Caco-2 (cell line): ENCODE data around the gene LRRC2. TPM values are rescaled to one million over a fixed set of nuclear protein-coding genes. Genes with fewer than 3 reads are reported as not detected.

ENCODE experiments used
- BruUV-seq: library from RNA; stranded (reverse); fragments of 400-500 nt; replicated peaks from 2 replicates; lab custom pipeline; 2021; lab: Mats Ljungman, UMichigan
- CTCF ChIA-PET: fragments of 300-600 bp; sonication (Branson Sonifier 250); formaldehyde crosslinking; loops from one replicate; lab custom pipeline; 2022; ENCODE audit warnings: antibody characterized with exemption; lab: Charles Lee
- POLR2A ChIA-PET: fragments of 300-600 bp; sonication (Branson Sonifier 250); formaldehyde crosslinking; loops from one replicate; lab custom pipeline; 2022; ENCODE audit warnings: antibody characterized with exemption; lab: Charles Lee
- DNase-seq, 2 experiments: peaks; one replicate each; pipeline versions ENCODE4 v3.0.0 to v3.0.0-alpha.2; 2020 to 2022
- H3K27me3 ChIP-seq: replicated peaks from 2 replicates; pipeline ENCODE4 v1.6.0; 2011; ENCODE audit warnings: low read length; ENCODE audit not compliant: control insufficient read depth, insufficient read depth
- H3K36me3 ChIP-seq: 2 replicates; pipeline ENCODE4 v1.5.1; 2011; ENCODE audit warnings: low read length; ENCODE audit not compliant: control insufficient read depth, insufficient read depth
- H3K4me1 ChIP-seq: fragments of 250-450 bp; sonication (Bioruptor Pico); 2 replicates; pipeline ENCODE4 v1.5.1; 2020; ENCODE audit warnings: mild to moderate bottlenecking
- H3K4me3 ChIP-seq: 2 replicates; pipeline ENCODE4 v1.5.1; 2011; ENCODE audit warnings: low read depth, mild to moderate bottlenecking, control low read depth, low read length
- H3K9me3 ChIP-seq: fragments of 250-450 bp; sonication (Bioruptor Pico); 2 replicates; pipeline ENCODE4 v1.5.1; 2020; ENCODE audit warnings: mild to moderate bottlenecking, moderate library complexity
- H3K27ac Mint-ChIP-seq: one replicate; pipeline ENCODE4 v1.8.0; 2022; ENCODE audit warnings: mixed read lengths; ENCODE audit not compliant: unreplicated experiment
- H3K27me3 Mint-ChIP-seq: one replicate; pipeline ENCODE4 v1.8.0; 2022; ENCODE audit warnings: mixed read lengths; ENCODE audit not compliant: insufficient read depth, unreplicated experiment
- H3K36me3 Mint-ChIP-seq: one replicate; pipeline ENCODE4 v1.8.0; 2022; ENCODE audit warnings: mild to moderate bottlenecking, mixed read lengths; ENCODE audit not compliant: insufficient read depth, unreplicated experiment
- H3K4me1 Mint-ChIP-seq: one replicate; pipeline ENCODE4 v1.8.0; 2022; ENCODE audit warnings: low read depth, mixed read lengths; ENCODE audit not compliant: unreplicated experiment
- H3K4me3 Mint-ChIP-seq: one replicate; pipeline ENCODE4 v1.8.0; 2022; ENCODE audit warnings: mild to moderate bottlenecking, moderate library complexity, mixed read lengths; ENCODE audit not compliant: unreplicated experiment
- H3K9me3 Mint-ChIP-seq: one replicate; pipeline ENCODE4 v1.8.0; 2022; ENCODE audit warnings: mixed read lengths; ENCODE audit not compliant: unreplicated experiment
- CTCF ChIP-seq, 2 experiments: fragments of 200-600 bp in 1 of 2; IDR thresholded peaks; 1 replicate in 1 of 2; 2 replicates in 1 of 2; pipeline versions ENCODE4 v1.5.1 to v1.8.0; 2011 to 2022; ENCODE audit warnings: antibody characterized with exemption in 1 of 2, control low read depth in 1 of 2, inconsistent platforms in 1 of 2, low read depth in 1 of 2, low read length in 1 of 2, mild to moderate bottlenecking in 1 of 2, moderate library complexity in 1 of 2; ENCODE audit not compliant: insufficient read depth in 1 of 2, severe bottlenecking in 1 of 2, unreplicated experiment in 1 of 2
- intact Hi-C: fragments of 100-400 bp; cut with micrococcal nuclease; formaldehyde crosslinking; loops from one replicate; pipeline ENCODE4 v1.10.0; 2022; ENCODE audit not compliant: unreplicated experiment
- total RNA-seq: library from RNA; stranded (reverse); gene quantifications from 2 replicates; pipeline ENCODE4 v1.2.3, GENCODE V29; 2022

LRRC2 gene
- total RNA-seq, 1 experiment from 2014 or later, result 0.27 TPM

- peaks cover 4% of the 10 kb centered on the region for H3K36me3 Mint-ChIP-seq
- H3K27me3 ChIP-seq, result no peaks in the 10 kb centered on the region
- POLR2A ChIA-PET, result no interaction called here
Observed at GRCh38 chr3:46491089-46492070, 74.7 kb downstream of the LRRC2 start.

GRCh38 chr3:46490338-46491084, 75.6 kb downstream of the LRRC2 start:
- Histone ChIP-seq H3K36me3 (no peaks in the 10 kb centered on the region), H3K4me1 (peaks cover 10% of the 10 kb centered on the region), H3K27me3 (no peaks in the 10 kb centered on the region), H3K9me3 (no peaks in the 10 kb centered on the region), H3K4me3 (no peak overlapping the region)
- no peaks in the 10 kb centered on the region for H3K9me3 Mint-ChIP-seq
- no peak for DNase-seq
- CTCF ChIA-PET, result interaction anchor here (4.2 kb wide), 1 partner anchor 69 kb away, joined by 119 read pairs; no protein-coding TSS in a partner anchor
- POLR2A ChIA-PET, result no interaction called here
- peaks cover 4% of the 10 kb centered on the region for H3K36me3 Mint-ChIP-seq
- no TSS peak for BruUV-seq
- no peaks in the 10 kb centered on the region for H3K27me3 Mint-ChIP-seq
- H3K4me3 Mint-ChIP-seq, result no peak overlapping the region
- no peak overlapping the region for H3K27ac Mint-ChIP-seq
- no peak for TF ChIP-seq CTCF (IDR thresholded peaks at IDR 0.05; ENCODE audit: insufficient read depth in 1 of 2, low read depth in 1 of 2, low read length in 1 of 2, severe bottlenecking in 1 of 2, unreplicated experiment in 1 of 2)
- peaks cover 12% of the 10 kb centered on the region for H3K4me1 Mint-ChIP-seq
- intact Hi-C loops, result no loop called here

More at GRCh38 chr3:46491089-46492070, 74.7 kb downstream of the LRRC2 start:
- peaks cover 5% of the 10 kb centered on the region for H3K4me1 Mint-ChIP-seq
- no peak overlapping the region for H3K27ac Mint-ChIP-seq
- no peak overlapping the region for H3K4me3 ChIP-seq
- intact Hi-C loops, result no loop called here
- no peak for TF ChIP-seq CTCF (IDR thresholded peaks at IDR 0.05; ENCODE audit: insufficient read depth in 1 of 2, low read depth in 1 of 2, low read length in 1 of 2, severe bottlenecking in 1 of 2, unreplicated experiment in 1 of 2)
- no peaks in the 10 kb centered on the region for H3K27me3 Mint-ChIP-seq
- H3K4me3 Mint-ChIP-seq, result no peak overlapping the region
- no peak for DNase-seq
- no peaks in the 10 kb centered on the region for H3K9me3 Mint-ChIP-seq
- CTCF ChIA-PET, result interaction anchor here (1.8 to 4.2 kb wide), 2 partner anchors 67 to 68 kb away, joined by 11 to 119 read pairs; no protein-coding TSS in a partner anchor
- no peaks in the 10 kb centered on the region for H3K36me3 ChIP-seq
- H3K4me1 ChIP-seq, result peaks cover 8% of the 10 kb centered on the region
- BruUV-seq, result no TSS peak
- no peaks in the 10 kb centered on the region for H3K9me3 ChIP-seq

GRCh38 chr3:46489875-46490274, 76.2 kb downstream of the LRRC2 start:
- Mint-ChIP-seq H3K4me3 (no peak overlapping the region), H3K9me3 (no peaks in the 10 kb centered on the region), H3K4me1 (peaks cover 12% of the 10 kb centered on the region), H3K36me3 (peaks cover 4% of the 10 kb centered on the region), H3K27me3 (no peaks in the 10 kb centered on the region), H3K27ac (no peak overlapping the region)
- POLR2A ChIA-PET, result no interaction called here
- H3K4me1 ChIP-seq, result peaks cover 16% of the 10 kb centered on the region
- intact Hi-C loops, result loop anchor here (2.0 to 10.0 kb wide), 3 partner anchors 173 to 405 kb away; no protein-coding TSS in a partner anchor
- TF ChIP-seq CTCF (IDR thresholded peaks at IDR 0.05; ENCODE audit: insufficient read depth in 1 of 2, low read depth in 1 of 2, low read length in 1 of 2, severe bottlenecking in 1 of 2, unreplicated experiment in 1 of 2), result no peak
- no peak overlapping the region for H3K4me3 ChIP-seq
- no peaks in the 10 kb centered on the region for H3K9me3 ChIP-seq
- DNase-seq, result no peak
- H3K27me3 ChIP-seq, result no peaks in the 10 kb centered on the region
- BruUV-seq, result no TSS peak
- CTCF ChIA-PET, result interaction anchor here (0.8 to 4.2 kb wide), 4 partner anchors 15 to 69 kb away, joined by 4 to 119 read pairs (median 9); no protein-coding TSS in a partner anchor
- H3K36me3 ChIP-seq, result no peaks in the 10 kb centered on the region
